SK-N-MC (cell line): Measurements from ENCODE around the gene MSRB1.

Experiments used
- DNase-seq: peaks from one replicate; pipeline ENCODE4 v3.0.0-alpha.2; 2011; ENCODE audit warnings: low read depth, low spot score
- H3K27ac ChIP-seq: fragments of 200-600 bp; sonication (generic); 2 replicates; pipeline ENCODE4 v1.5.1; 2016; ENCODE audit warnings: mixed run types
- H3K36me3 ChIP-seq: fragments of 200-600 bp; sonication (generic); 2 replicates; pipeline ENCODE4 v1.6.1; 2017; ENCODE audit warnings: antibody characterized with exemption, low read length, mixed read lengths; ENCODE audit not compliant: insufficient read depth
- H3K4me3 ChIP-seq: fragments of 200-600 bp; sonication (generic); 2 replicates; pipeline ENCODE4 v1.5.1; 2016
- H3K9ac ChIP-seq: fragments of 200-600 bp; sonication (generic); 2 replicates; pipeline ENCODE4 v1.8.0; 2017; ENCODE audit warnings: mixed run types, mixed read lengths; ENCODE audit not compliant: insufficient read length
- H3K9me3 ChIP-seq: fragments of 200-600 bp; sonication (generic); 2 replicates; pipeline ENCODE4 v1.6.1; 2017; ENCODE audit warnings: low read depth, mild to moderate bottlenecking, antibody characterized with exemption, low read length, moderate library complexity, mixed read lengths
- EZH2 ChIP-seq: fragments of 200-600 bp; sonication (generic); IDR thresholded peaks from one replicate; pipeline ENCODE4 v1.6.1; 2017; ENCODE audit warnings: antibody characterized with exemption
- FOXP2 ChIP-seq: optimal IDR thresholded peaks from 2 replicates; pipeline ENCODE3; 2011; ENCODE audit warnings: mild to moderate bottlenecking, moderate library complexity; ENCODE audit not compliant: insufficient read depth; ENCODE audit errors: extremely low read length, control extremely low read depth
- POLR2AphosphoS5 ChIP-seq: IDR thresholded peaks from 2 replicates; pipeline ENCODE4 v1.6.1; 2012; ENCODE audit warnings: mild to moderate bottlenecking, low read depth, low read length, borderline replicate concordance

MSRB1 gene

GRCh38 chr16:1947369-1947670, 4.3 kb upstream of the MSRB1 start:
- DNase-seq: no peak
- TF ChIP-seq FOXP2 (no peak), EZH2 (no peak), POLR2AphosphoS5 (no peak)
- Histone ChIP-seq H3K27ac (no peak overlapping the region), H3K4me3 (no peak overlapping the region), H3K9me3 (no peaks in the 10 kb centered on the region), H3K36me3 (no peaks in the 10 kb centered on the region), H3K9ac (no peak overlapping the region)

GRCh38 chr16:1946495-1947368, 3.7 kb upstream of the MSRB1 start:
- Histone ChIP-seq H3K36me3 (no peaks in the 10 kb centered on the region), H3K9me3 (no peaks in the 10 kb centered on the region), H3K4me3 (no peak overlapping the region), H3K9ac (no peak overlapping the region), H3K27ac (no peak overlapping the region)
- no peak for TF ChIP-seq EZH2
- TF ChIP-seq FOXP2: no peak
- TF ChIP-seq POLR2AphosphoS5: no peak
- DNase-seq: no peak

GRCh38 chr16:1945559-1946391, 2.8 kb upstream of the MSRB1 start:
- DNase-seq: no peak
- Histone ChIP-seq H3K4me3 (no peak overlapping the region), H3K9ac (no peak overlapping the region), H3K36me3 (no peaks in the 10 kb centered on the region), H3K27ac (no peak overlapping the region), H3K9me3 (no peaks in the 10 kb centered on the region)
- no peak for TF ChIP-seq POLR2AphosphoS5
- TF ChIP-seq EZH2: no peak
- no peak for TF ChIP-seq FOXP2

GRCh38 chr16:1944612-1945199, 1.7 kb upstream of the MSRB1 start:
- Histone ChIP-seq H3K4me3 (no peak overlapping the region), H3K36me3 (no peaks in the 10 kb centered on the region), H3K9me3 (no peaks in the 10 kb centered on the region), H3K9ac (no peak overlapping the region), H3K27ac (no peak overlapping the region)
- DNase-seq: no peak
- TF ChIP-seq EZH2 (no peak), FOXP2 (no peak), POLR2AphosphoS5 (no peak)

DNA sequence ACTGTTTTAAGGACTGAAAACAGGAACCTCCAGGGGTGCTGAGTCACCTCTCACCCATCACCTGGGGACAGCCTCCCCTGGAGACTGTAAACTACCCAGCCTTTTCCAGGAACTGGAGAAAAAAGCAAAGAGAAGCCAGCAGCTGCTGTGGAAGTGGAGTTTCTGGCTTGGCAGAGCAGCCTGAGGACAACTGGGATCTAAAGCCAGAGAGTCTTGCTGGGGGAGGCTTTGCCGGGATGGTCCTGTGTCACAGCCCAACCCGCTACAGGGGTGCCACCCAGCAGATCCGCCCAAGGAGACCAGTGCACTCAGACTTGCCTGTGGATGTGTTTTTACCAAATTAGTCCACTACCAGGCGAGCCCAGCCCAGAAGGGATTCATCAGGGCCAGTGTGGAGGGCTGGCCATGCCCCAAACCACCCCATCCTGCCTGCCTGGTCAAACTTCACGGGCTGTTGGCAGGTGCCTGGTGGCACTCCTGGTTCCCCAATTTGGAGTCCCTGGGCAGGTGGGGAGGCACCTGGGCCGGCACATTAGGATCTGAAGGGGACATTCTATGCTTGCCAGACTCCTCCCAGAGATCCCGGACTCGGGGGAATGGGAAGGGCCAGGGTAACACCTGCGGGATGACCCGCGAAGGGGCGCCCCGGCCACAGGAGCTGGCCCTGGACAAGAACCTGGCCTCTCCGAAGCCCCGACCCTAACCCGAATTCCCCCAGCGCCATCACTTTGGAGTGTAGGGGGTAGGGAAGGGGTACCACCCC, 771 bp downstream of the MSRB1 start:
- Histone ChIP-seq H3K9ac (peak overlapping the region; percentile 77), H3K27ac (no peak overlapping the region), H3K9me3 (no peaks in the 10 kb centered on the region), H3K4me3 (peak overlapping the region; percentile 96), H3K36me3 (no peaks in the 10 kb centered on the region; the same call in 1 of the 2 replicates)
- no peak for TF ChIP-seq POLR2AphosphoS5
- no peak for TF ChIP-seq FOXP2
- no peak for TF ChIP-seq EZH2
- DNase-seq: no peak

- H3K9ac ChIP-seq: no peak overlapping the region
- TF ChIP-seq FOXP2 (no peak), POLR2AphosphoS5 (no peak), EZH2 (no peak)
- no peak overlapping the region for H3K4me3 ChIP-seq
These were observed 1.6 kb downstream of the MSRB1 start for GRCh38 chr16:1941162-1942046.

More at GRCh38 chr16:1941162-1942046, 1.6 kb downstream of the MSRB1 start:
- DNase-seq: no peak
- H3K27ac ChIP-seq: no peak overlapping the region
- no peaks in the 10 kb centered on the region for H3K9me3 ChIP-seq
- no peaks in the 10 kb centered on the region; the same call in 1 of the 2 replicates for H3K36me3 ChIP-seq
